HepG2 (cell line): ENCODE measurements around the gene LGR6. TPM values are rescaled to one million over a fixed set of nuclear protein-coding genes. Genes with fewer than 3 reads are reported as not detected.

Experiments used
- CENPX ChIP-seq: sonication (generic); formaldehyde crosslinking; IDR thresholded peaks from 2 replicates; pipeline ENCODE4 v1.9.0; 2021; ENCODE audit warnings: mild to moderate bottlenecking, missing genetic modification reagents, moderate library complexity
- DNMT1 ChIP-seq: sonication (generic); formaldehyde crosslinking; IDR thresholded peaks from 2 replicates; pipeline ENCODE4 v1.5.1; 2020; ENCODE audit warnings: mild to moderate bottlenecking, missing genetic modification reagents
- GPN1 ChIP-seq: sonication (generic); formaldehyde crosslinking; IDR thresholded peaks from 2 replicates; pipeline ENCODE4 v1.5.1; 2020; ENCODE audit warnings: missing genetic modification reagents, borderline replicate concordance
- GRHL1 ChIP-seq: sonication (generic); formaldehyde crosslinking; conservative IDR thresholded peaks from 2 replicates; pipeline ENCODE4 v1.8.0; 2022; ENCODE audit warnings: missing genetic modification reagents
- GTF3A ChIP-seq: sonication (generic); formaldehyde crosslinking; conservative IDR thresholded peaks from 2 replicates; pipeline ENCODE4 v1.4.0; 2020; ENCODE audit warnings: mild to moderate bottlenecking, missing genetic modification reagents
- HNF1B ChIP-seq: sonication (generic); formaldehyde crosslinking; IDR thresholded peaks from 2 replicates; pipeline ENCODE4 v1.5.1; 2020; ENCODE audit warnings: mild to moderate bottlenecking, moderate library complexity, missing genetic modification reagents
- IRX3 ChIP-seq: sonication (generic); formaldehyde crosslinking; IDR thresholded peaks from 2 replicates; pipeline ENCODE4 v1.8.1; 2023; ENCODE audit warnings: mild to moderate bottlenecking, low read depth, missing genetic modification reagents, borderline replicate concordance
- ISL2 ChIP-seq: sonication (generic); formaldehyde crosslinking; IDR thresholded peaks from 2 replicates; pipeline ENCODE4 v1.5.0; 2020; ENCODE audit warnings: missing genetic modification reagents
- KDM5A ChIP-seq: fragments of 200-600 bp; sonication (generic); IDR thresholded peaks from 2 replicates; pipeline ENCODE4 v1.7.0; 2018; ENCODE audit warnings: antibody characterized with exemption, mild to moderate bottlenecking, low read length, borderline replicate concordance
- KLF11 ChIP-seq: IDR thresholded peaks from 2 replicates; pipeline ENCODE4 v1.6.1; 2016; ENCODE audit warnings: missing compliant biosample characterization
- MEIS2 ChIP-seq: sonication (generic); formaldehyde crosslinking; IDR thresholded peaks from 2 replicates; pipeline ENCODE4 v1.9.0; 2021; ENCODE audit warnings: mild to moderate bottlenecking, missing genetic modification reagents
- NONO ChIP-seq, 2 experiments: fragments of 450-650 bp in 1 of 2; sonication (generic) in 1 of 2; formaldehyde crosslinking in 1 of 2; IDR thresholded peaks in 1 of 2; conservative IDR thresholded peaks in 1 of 2; 2 replicates each; pipeline versions ENCODE4 v1.6.1 to v1.8.0; 2017 to 2022; ENCODE audit warnings: mild to moderate bottlenecking in 1 of 2, missing genetic modification reagents in 1 of 2, moderate library complexity in 1 of 2
- PAF1 ChIP-seq: IDR thresholded peaks from 2 replicates; pipeline ENCODE4 v1.6.1; 2016; ENCODE audit warnings: missing genetic modification reagents, missing compliant biosample characterization
- PRMT3 ChIP-seq: sonication (generic); formaldehyde crosslinking; IDR thresholded peaks from 2 replicates; pipeline ENCODE4 v1.8.1; 2022; ENCODE audit warnings: low read depth, mild to moderate bottlenecking, moderate library complexity, missing genetic modification reagents, borderline replicate concordance
- REL ChIP-seq: sonication (generic); formaldehyde crosslinking; conservative IDR thresholded peaks from 2 replicates; pipeline ENCODE4 v1.8.0; 2022; ENCODE audit warnings: mild to moderate bottlenecking, missing genetic modification reagents, moderate library complexity
- SAP130 ChIP-seq: IDR thresholded peaks from 2 replicates; pipeline ENCODE4 v1.6.1; 2016; ENCODE audit warnings: low read depth
- SP4 ChIP-seq: sonication (generic); formaldehyde crosslinking; IDR thresholded peaks from 2 replicates; pipeline ENCODE4 v1.8.1; 2023; ENCODE audit warnings: mild to moderate bottlenecking, missing genetic modification reagents
- UBTF ChIP-seq: sonication (generic); formaldehyde crosslinking; IDR thresholded peaks from 2 replicates; pipeline ENCODE4 v1.4.0; 2020; ENCODE audit warnings: mild to moderate bottlenecking, missing genetic modification reagents
- ZC3H4 ChIP-seq: sonication (generic); formaldehyde crosslinking; IDR thresholded peaks from 2 replicates; pipeline ENCODE4 v1.4.0; 2020; ENCODE audit warnings: missing genetic modification reagents, borderline replicate concordance
- ZIK1 ChIP-seq: sonication (generic); formaldehyde crosslinking; IDR thresholded peaks from 2 replicates; pipeline ENCODE4 v1.5.0; 2020; ENCODE audit warnings: mild to moderate bottlenecking, low read depth, missing genetic modification reagents, borderline replicate concordance
- ZMYM3 ChIP-seq: sonication (generic); formaldehyde crosslinking; IDR thresholded peaks from 2 replicates; pipeline ENCODE4 v1.5.1; 2020; ENCODE audit warnings: mild to moderate bottlenecking, missing genetic modification reagents
- ZNF326 ChIP-seq: sonication (generic); formaldehyde crosslinking; IDR thresholded peaks from 2 replicates; pipeline ENCODE4 v1.4.0; 2020; ENCODE audit warnings: missing genetic modification reagents, borderline replicate concordance
- ZNF484 ChIP-seq: sonication (generic); formaldehyde crosslinking; IDR thresholded peaks from 2 replicates; pipeline ENCODE4 v1.5.1; 2020; ENCODE audit warnings: mild to moderate bottlenecking, low read depth, missing genetic modification reagents, borderline replicate concordance
- ZNF703 ChIP-seq: sonication (generic); formaldehyde crosslinking; IDR thresholded peaks from 2 replicates; pipeline ENCODE4 v1.5.1; 2020; ENCODE audit warnings: missing genetic modification reagents, mild to moderate bottlenecking, moderate library complexity, borderline replicate concordance
- ZNF83 ChIP-seq: sonication (generic); formaldehyde crosslinking; IDR thresholded peaks from 2 replicates; pipeline ENCODE4 v1.4.0; 2020; ENCODE audit warnings: missing genetic modification reagents, mild to moderate bottlenecking, borderline replicate concordance
- polyA plus RNA-seq, 8 experiments: library from polyadenylated mRNA; depleted of rRNA in 3 of 8; stranded (reverse) in 7 of 8; unstranded in 1 of 8; fragments of >200 nt; fragmentation: Illumina TruSeq in 4 of 8; extraction: Trizol in 4 of 8; gene quantifications; 2 replicates each; pipeline versions ENCODE4 v1.2.1 to v1.2.3, GENCODE V29; 2011 to 2016; ENCODE audit warnings: low read depth in 4 of 8, missing spikeins in 1 of 8, mixed read lengths in 1 of 8; ENCODE audit not compliant: insufficient read depth in 1 of 8
- total RNA-seq, 5 experiments: library from RNA; depleted of rRNA; stranded (reverse); fragments of >200 nt; fragmentation: Illumina TruSeq; extraction: Trizol; gene quantifications; 2 replicates each; pipeline ENCODE4 v1.2.3, GENCODE V29; 2016; ENCODE audit warnings: low read depth in 1 of 5

Gene LGR6
- total and polyA plus RNA-seq, 2 of the 13 experiments (the other 11 are each of a cell fraction or from before 2014, with no cell fraction given), result 0.07 TPM; not detected in 1

GRCh38 chr1:202144402-202145067, 49.1 kb upstream of the LGR6 start, which contains the start of gene ARL8A (continued):
- TF ChIP-seq ZNF83 (CRISPR knock-in tag) (no peak), CENPX (no peak), SP4 (CRISPR knock-in tag) (peak; percentile 35; the same call in 1 of the 2 replicates), MEIS2 (CRISPR knock-in tag) (peak; percentile 68; the same call in 1 of the 2 replicates), NONO (IDR thresholded peaks at IDR 0.05) (no peak), NONO (CRISPR knock-in tag; conservative IDR thresholded peaks at IDR 0.05) (no peak), GTF3A (CRISPR knock-in tag) (no peak), ZNF703 (no peak), GPN1 (CRISPR knock-in tag) (no peak), IRX3 (no peak), KDM5A (no peak), GRHL1 (CRISPR knock-in tag) (no peak), HNF1B (CRISPR knock-in tag) (no peak), PAF1 (CRISPR knock-in tag) (no peak), ISL2 (CRISPR knock-in tag) (no peak), ZNF326 (no peak), KLF11 (no peak), ZC3H4 (CRISPR knock-in tag) (no peak), SAP130 (peak; percentile 55; the same call in 1 of the 2 replicates), ZIK1 (CRISPR knock-in tag) (0 out of 2 replicates have a peak, but pooled peaks have one; percentile 8), ZMYM3 (CRISPR knock-in tag) (no peak), REL (CRISPR knock-in tag) (no peak), ZNF484 (CRISPR knock-in tag) (no peak), DNMT1 (CRISPR knock-in tag) (no peak), PRMT3 (CRISPR knock-in tag) (no peak), UBTF (CRISPR knock-in tag) (peak; percentile 37; the same call in 1 of the 2 replicates)
